GM19467 (cell line): ENCODE results near the gene NAP1L5.

Experiments used
- ATAC-seq: cut with Tn5 transposase; IDR thresholded peaks from one replicate; pipeline ENCODE4 v1.9.1; 2021; ENCODE audit warnings: mild to moderate bottlenecking, moderate library complexity; ENCODE audit not compliant: unreplicated experiment

The NAP1L5 gene

GRCh38 chr4:88722828-88723227 lies 25.2 kb upstream of the NAP1L5 start:
- no peak for ATAC-seq

GRCh38 chr4:88722276-88722780 lies 24.7 kb upstream of the NAP1L5 start:
- no peak for ATAC-seq

GRCh38 chr4:88720451-88721428 lies 23.1 kb upstream of the NAP1L5 start:
- ATAC-seq = no peak

- no peak for ATAC-seq
These were observed 21.8 kb upstream of the NAP1L5 start for GRCh38 chr4:88719381-88719780.

- ATAC-seq = no peak
These were observed 20.5 kb upstream of the NAP1L5 start for GRCh38 chr4:88718098-88718497.

GRCh38 chr4:88713782-88714181 lies 16.2 kb upstream of the NAP1L5 start:
- ATAC-seq = no peak

GRCh38 chr4:88709989-88710388 lies 12.4 kb upstream of the NAP1L5 start:
- no peak for ATAC-seq

GRCh38 chr4:88706574-88706973 lies 8.9 kb upstream of the NAP1L5 start:
- ATAC-seq = no peak

- no peak for ATAC-seq
These were observed 8.3 kb upstream of the NAP1L5 start for GRCh38 chr4:88705805-88706492.

GRCh38 chr4:88705223-88705622 lies 7.6 kb upstream of the NAP1L5 start:
- no peak for ATAC-seq

- ATAC-seq = no peak
These were observed 5.2 kb upstream of the NAP1L5 start for GRCh38 chr4:88702782-88703181.

GRCh38 chr4:88698519-88698918 lies 890 bp upstream of the NAP1L5 start:
- no peak for ATAC-seq

GRCh38 chr4:88697141-88697540 lies 488 bp downstream of the NAP1L5 start:
- ATAC-seq = no peak

- ATAC-seq = no peak
These were observed 999 bp downstream of the NAP1L5 start for GRCh38 chr4:88696630-88697029.

GRCh38 chr4:88693792-88694191 lies 3.8 kb downstream of the NAP1L5 start:
- no peak for ATAC-seq

GRCh38 chr4:88690355-88690754 lies 7.3 kb downstream of the NAP1L5 start:
- no peak for ATAC-seq

GRCh38 chr4:88681209-88681608 lies 16.4 kb downstream of the NAP1L5 start:
- no peak for ATAC-seq

- no peak for ATAC-seq
These were observed 22.1 kb downstream of the NAP1L5 start for GRCh38 chr4:88675543-88675942.

GRCh38 chr4:88674979-88675378 lies 22.6 kb downstream of the NAP1L5 start:
- no peak for ATAC-seq

GRCh38 chr4:88674565-88674964 lies 23.1 kb downstream of the NAP1L5 start:
- no peak for ATAC-seq

GRCh38 chr4:88673886-88674285 lies 23.7 kb downstream of the NAP1L5 start:
- no peak for ATAC-seq

- peak; percentile 53 for ATAC-seq
These were observed 24.6 kb downstream of the NAP1L5 start for GRCh38 chr4:88672987-88673386.
